HG03565 (cell line): ENCODE measurements around the gene RAB12.
"Not testable (repeated sequence)": the region's sequence is repeated elsewhere in the genome, so short reads cannot be mapped to it uniquely, and the experiment has no call there.

ENCODE experiments used
- ATAC-seq: cut with Tn5 transposase; IDR thresholded peaks from one replicate; pipeline ENCODE4 v1.9.1; 2021; ENCODE audit warnings: mild to moderate bottlenecking, moderate library complexity; ENCODE audit not compliant: unreplicated experiment

Gene RAB12

GRCh38 chr18:8610459-8610851, 1.2 kb downstream of the RAB12 start:
- ATAC-seq = no peak

- no peak for ATAC-seq
Measured at GRCh38 chr18:8611916-8612576, 2.8 kb downstream of the RAB12 start.

GRCh38 chr18:8614875-8615274, 5.6 kb downstream of the RAB12 start:
- ATAC-seq = no peak

- no peak for ATAC-seq
Measured at GRCh38 chr18:8615397-8616027, 6.3 kb downstream of the RAB12 start.

GRCh38 chr18:8616028-8616401, 6.8 kb downstream of the RAB12 start:
- no peak for ATAC-seq

- ATAC-seq = no peak
Measured at GRCh38 chr18:8617907-8618306, 8.7 kb downstream of the RAB12 start.

GRCh38 chr18:8619041-8619440, 9.8 kb downstream of the RAB12 start:
- no peak for ATAC-seq

GRCh38 chr18:8619835-8620577, 10.8 kb downstream of the RAB12 start:
- no peak for ATAC-seq

- ATAC-seq = no peak
Measured at GRCh38 chr18:8620845-8621244, 11.6 kb downstream of the RAB12 start.

- not testable (repeated sequence) for ATAC-seq
Measured at GRCh38 chr18:8622625-8623024, 13.4 kb downstream of the RAB12 start.

GRCh38 chr18:8623549-8624106, 14.4 kb downstream of the RAB12 start:
- peak; percentile 62 for ATAC-seq

- no peak for ATAC-seq
Measured at GRCh38 chr18:8625461-8626092, 16.3 kb downstream of the RAB12 start.

GRCh38 chr18:8626414-8627106, 17.3 kb downstream of the RAB12 start:
- ATAC-seq = no peak

- ATAC-seq = no peak
Measured at GRCh38 chr18:8627107-8627472, 17.9 kb downstream of the RAB12 start.

- no peak for ATAC-seq
Measured at GRCh38 chr18:8627540-8627939, 18.3 kb downstream of the RAB12 start.

- ATAC-seq = no peak
Measured at GRCh38 chr18:8629602-8630001, 20.4 kb downstream of the RAB12 start.

GRCh38 chr18:8630546-8630945, 21.3 kb downstream of the RAB12 start:
- no peak for ATAC-seq

- no peak for ATAC-seq
Measured at GRCh38 chr18:8631265-8631664, 22.0 kb downstream of the RAB12 start.

- no peak for ATAC-seq
Measured at GRCh38 chr18:8632386-8632785, 23.1 kb downstream of the RAB12 start.

- ATAC-seq = no peak
Measured at GRCh38 chr18:8634508-8634907, 25.3 kb downstream of the RAB12 start.

GRCh38 chr18:8635087-8635486, 25.9 kb downstream of the RAB12 start:
- no peak for ATAC-seq
